GM12892 (cell line): ENCODE data around the gene H2AZ1.

ENCODE experiments used
- DNase-seq: peaks from one replicate; pipeline ENCODE4 v3.0.0; 2011; ENCODE audit not compliant: insufficient read length
- FAIRE-seq: peaks from 2 replicates; lab custom pipeline; 2011; peaks lifted over from hg19 to GRCh38; lab: Jason Lieb, UNC
- POLR2A ChIP-seq: IDR thresholded peaks from 2 replicates; pipeline ENCODE4 v1.6.1; 2011; ENCODE audit warnings: low read depth, low read length, control low read depth
- POLR2AphosphoS5 ChIP-seq: IDR thresholded peaks from 2 replicates; pipeline ENCODE4 v1.6.1; 2011; ENCODE audit warnings: low read depth, low read length, control low read depth
- TAF1 ChIP-seq: IDR thresholded peaks from 2 replicates; pipeline ENCODE4 v1.6.1; 2011; ENCODE audit warnings: low read depth, mild to moderate bottlenecking, control low read depth, low read length, borderline replicate concordance

Gene H2AZ1

GRCh38 chr4:99943904-99944437 is 6.1 kb downstream of the H2AZ1 start:
- TF ChIP-seq POLR2A (no peak), TAF1 (no peak), POLR2AphosphoS5 (no peak)
- no peak for DNase-seq
- no peak for FAIRE-seq

DNA sequence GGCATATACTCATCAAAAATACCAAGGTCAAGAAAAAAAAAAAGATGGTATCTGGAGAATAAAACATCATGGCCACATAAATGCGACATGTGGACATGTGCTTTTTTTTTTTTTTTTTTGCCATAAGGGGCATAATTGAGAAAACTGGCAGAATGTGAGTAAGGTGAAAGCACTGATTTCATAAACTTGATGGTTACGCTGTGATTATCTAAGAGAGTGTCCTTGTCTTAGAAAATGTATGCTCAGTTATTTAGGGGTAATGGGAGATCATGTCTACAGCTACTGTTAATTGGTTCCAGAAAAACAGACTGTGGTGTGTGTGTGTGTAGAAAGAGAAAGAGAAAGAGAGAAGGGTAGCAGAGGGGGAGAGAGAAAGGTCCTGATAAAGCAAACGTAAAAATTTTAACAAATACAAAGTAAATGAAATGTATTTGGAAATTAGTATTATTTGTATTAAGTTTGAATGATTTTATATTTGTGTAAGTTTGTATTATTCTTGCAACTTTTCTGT is 11.8 kb downstream of the H2AZ1 start:
- TF ChIP-seq POLR2AphosphoS5 (no peak), POLR2A (no peak), TAF1 (no peak)
- DNase-seq (no peak), FAIRE-seq (no peak)

DNA sequence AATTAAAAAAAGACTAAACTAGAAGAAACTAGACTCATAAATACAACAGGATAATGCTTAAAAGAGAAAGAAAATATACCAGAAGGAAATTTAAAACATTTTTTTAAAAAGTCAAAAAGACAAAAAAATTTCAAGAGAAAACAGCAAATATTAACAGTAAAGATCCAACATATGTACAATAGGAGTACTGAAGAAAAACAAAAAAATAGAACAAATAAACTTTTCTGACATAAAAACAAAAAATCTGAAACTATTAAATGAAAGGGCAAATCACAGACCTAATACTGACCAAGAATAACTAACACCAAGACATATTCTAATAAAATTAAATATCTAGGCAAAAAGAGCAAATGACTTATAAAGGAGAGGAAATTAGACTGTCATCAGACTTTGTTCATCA is 15.2 kb downstream of the H2AZ1 start:
- no peak for DNase-seq
- no peak for FAIRE-seq
- TF ChIP-seq TAF1 (no peak), POLR2A (no peak), POLR2AphosphoS5 (no peak)

GRCh38 chr4:99927566-99927965 is 22.5 kb downstream of the H2AZ1 start:
- DNase-seq (no peak), FAIRE-seq (no peak)
- TF ChIP-seq TAF1 (no peak), POLR2A (no peak), POLR2AphosphoS5 (no peak)

DNA sequence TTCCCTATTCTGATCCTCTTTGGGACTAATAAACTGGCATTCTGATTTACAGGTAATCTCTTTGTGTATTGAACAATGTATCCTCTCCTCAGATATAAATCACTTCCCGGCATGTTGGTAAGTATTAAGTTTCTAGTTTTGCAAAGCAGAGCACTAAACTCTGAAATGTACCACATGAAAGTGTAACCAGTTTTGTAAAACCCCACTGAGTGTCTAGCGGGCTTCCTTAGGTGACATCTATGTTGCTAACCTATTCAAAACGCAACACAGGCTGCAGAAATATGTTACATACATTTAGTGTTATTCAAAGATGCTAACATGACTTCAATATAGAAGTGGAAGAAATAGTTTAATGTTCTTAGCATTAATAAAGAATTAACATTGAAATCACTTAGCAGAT is 28.9 kb downstream of the H2AZ1 start:
- TF ChIP-seq POLR2AphosphoS5: no peak
- no peak for TF ChIP-seq POLR2A
- no peak for TF ChIP-seq TAF1
- FAIRE-seq (no peak), DNase-seq (no peak)

DNA sequence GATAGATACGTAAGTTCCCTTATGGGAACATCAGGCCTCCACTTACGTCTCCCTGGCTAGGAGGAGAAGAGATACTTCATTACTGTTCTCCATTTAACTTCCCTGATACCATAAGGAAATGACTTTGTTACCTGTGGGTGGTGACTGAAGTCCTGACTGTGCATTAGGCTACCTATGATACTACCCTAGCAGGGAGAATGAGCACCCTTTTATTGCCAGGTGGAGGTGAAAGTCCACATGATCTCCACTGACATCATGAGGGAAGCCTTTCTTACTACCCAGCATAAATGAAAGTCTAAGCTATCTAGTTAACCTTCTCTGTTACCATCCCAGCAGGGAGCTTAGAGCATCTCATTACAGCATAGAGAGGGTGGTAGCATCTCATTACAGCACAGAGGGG is 31.4 kb downstream of the H2AZ1 start:
- FAIRE-seq (peak; percentile 56), DNase-seq (no peak)

GRCh38 chr4:99917575-99917974 is 32.5 kb downstream of the H2AZ1 start:
- DNase-seq (no peak), FAIRE-seq (no peak)
- no peak for TF ChIP-seq POLR2A
- TF ChIP-seq POLR2AphosphoS5: no peak
- no peak for TF ChIP-seq TAF1

More for the DNA sequence above, 31.4 kb downstream of the H2AZ1 start:
- TF ChIP-seq POLR2A (no peak), POLR2AphosphoS5 (no peak), TAF1 (no peak)

- no peak for TF ChIP-seq POLR2A
- no peak for TF ChIP-seq POLR2AphosphoS5
- TF ChIP-seq TAF1: no peak
- DNase-seq: no peak
- FAIRE-seq: no peak
Measured at GRCh38 chr4:99915449-99915848, 34.6 kb downstream of the H2AZ1 start.
